GM21737 (cell line): ENCODE data around the gene WNT3A.

ENCODE experiments used
- ATAC-seq: cut with Tn5 transposase; IDR thresholded peaks from one replicate; pipeline ENCODE4 v1.9.1; 2021; ENCODE audit warnings: mild to moderate bottlenecking, moderate library complexity; ENCODE audit not compliant: unreplicated experiment

Gene WNT3A

DNA sequence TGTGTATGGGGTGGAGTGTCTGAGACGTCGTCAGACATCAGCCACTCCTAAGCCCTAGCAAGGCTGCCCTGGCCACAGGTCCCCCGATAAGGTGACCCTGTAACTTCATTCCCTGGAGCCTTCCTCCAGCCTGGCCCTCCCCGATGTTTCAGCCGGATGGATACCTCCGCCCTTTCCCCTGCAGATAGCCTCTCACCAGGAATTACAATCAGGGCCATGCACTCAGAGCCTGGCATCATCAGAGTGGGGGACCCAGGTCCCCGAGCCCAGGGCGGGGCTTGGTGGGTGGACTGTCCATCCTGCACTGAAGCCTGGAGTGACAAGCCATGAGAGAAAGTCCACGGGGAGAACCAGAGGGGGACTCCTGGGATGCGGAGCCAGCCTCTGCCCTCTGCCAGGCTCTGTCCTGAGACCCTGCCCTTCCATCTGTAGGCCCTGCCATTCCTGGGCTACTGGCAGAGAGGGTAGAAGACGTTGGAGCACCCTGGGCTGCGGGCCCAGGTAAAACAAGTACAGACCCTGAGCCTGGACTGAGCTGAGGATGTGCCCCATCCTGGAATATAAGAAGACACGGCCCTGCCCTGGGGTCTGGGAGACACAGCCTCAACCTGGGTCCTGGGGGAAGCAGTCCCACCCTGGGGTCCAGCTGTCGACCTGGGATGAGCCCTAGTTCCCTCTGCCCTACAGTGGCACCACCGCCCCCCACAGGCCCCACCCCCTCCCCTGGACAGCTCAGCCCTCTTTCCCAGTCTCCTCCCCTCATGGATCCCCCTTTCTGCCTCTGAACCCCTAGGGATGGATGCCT, 58.9 kb downstream of the WNT3A start:
- ATAC-seq, result no peak

DNA sequence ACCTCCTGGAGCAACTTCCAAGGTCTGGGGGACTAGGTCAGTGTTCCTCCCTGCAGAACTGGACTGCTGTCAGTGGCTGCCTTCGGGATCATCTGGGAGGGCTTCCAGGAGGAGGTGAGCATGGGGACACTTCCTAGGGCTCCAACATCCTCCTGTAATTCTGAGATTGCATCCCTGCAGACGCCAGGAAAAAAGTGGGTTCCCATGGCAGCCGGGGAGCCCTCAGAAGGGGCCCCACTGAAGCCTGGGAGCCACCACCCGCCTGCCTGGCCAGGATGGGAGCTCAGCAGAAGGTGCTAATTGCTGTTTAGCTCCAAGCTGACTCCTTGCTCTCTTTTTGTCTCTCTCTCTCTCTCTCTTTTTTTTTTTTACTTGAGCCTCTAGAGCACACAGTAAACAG, 59.6 kb downstream of the WNT3A start:
- no peak for ATAC-seq

DNA sequence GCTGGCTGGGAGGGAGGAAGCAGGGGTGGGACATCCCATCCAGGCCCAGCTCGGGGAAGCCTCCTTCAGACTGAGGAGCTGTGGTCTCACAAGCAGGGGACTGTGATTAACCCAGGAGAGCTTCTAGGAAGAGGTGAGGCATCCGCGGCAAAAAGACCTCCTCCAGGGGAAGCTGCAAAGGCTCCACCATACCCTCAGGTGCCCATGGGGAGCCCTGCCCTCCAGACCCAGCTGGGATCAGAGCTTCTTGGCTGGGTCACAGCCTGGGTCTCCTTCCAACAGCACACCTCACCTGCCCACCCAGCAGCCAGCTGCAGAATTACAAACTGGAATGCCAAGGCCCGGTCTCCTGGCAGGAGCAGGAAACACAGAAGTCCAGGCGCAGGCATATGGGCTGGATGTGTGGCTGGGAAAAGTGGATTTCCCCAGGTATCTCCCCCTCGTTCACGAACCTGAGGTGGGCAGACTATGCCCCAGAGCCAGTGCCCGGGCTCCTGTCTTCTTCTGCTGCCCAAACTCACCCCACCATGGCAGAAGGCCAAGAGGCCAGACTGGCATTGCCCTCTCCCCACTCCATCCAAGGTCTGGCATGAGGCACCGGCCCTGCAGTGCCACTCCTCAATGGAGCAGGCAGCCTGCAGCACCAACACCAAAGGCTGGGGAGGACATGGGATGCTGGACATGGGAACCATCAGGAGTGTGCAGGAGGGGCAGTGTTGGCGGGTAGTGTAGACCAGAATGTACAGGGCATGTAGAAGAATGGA, 60.3 kb downstream of the WNT3A start:
- ATAC-seq, result no peak

DNA sequence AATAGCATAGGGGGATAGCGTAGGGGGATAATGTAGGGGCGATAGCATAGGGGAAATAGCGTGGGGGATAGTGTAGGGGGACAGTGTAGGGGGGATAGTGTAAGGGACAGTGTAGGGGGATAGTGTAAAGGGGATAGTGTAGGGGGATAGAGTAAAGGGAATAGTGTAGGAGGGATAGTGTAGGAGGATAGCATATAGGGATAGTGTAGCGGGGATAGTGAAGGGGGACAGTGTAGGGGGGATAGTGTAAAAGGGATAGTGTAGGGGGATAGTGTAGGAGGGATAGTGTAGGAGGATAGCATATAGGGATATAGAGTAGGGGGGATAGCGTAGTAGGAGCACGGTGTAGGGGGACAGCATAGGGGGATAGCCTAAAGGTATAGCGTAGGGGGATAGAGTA, 61.6 kb downstream of the WNT3A start:
- ATAC-seq, result no peak

DNA sequence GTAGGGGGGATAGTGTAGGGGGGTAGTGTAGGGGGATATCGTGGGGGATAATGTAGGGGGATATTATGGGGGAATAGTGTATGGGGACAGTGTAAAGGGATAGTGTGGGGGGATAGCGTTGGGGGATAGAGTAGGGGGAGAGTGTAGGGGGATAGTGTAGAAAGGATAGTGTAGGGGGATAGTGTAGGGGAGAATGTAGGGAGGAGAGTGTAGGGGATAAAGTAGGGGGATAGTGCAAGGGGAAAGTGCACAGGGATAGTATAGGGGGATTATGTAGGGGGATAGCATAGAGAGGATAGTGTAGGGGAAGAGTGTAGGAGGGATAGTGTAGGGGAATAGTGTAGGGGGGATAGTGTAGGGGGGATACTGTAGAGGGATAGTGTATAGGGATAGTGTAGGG, 63.4 kb downstream of the WNT3A start:
- no peak for ATAC-seq

DNA sequence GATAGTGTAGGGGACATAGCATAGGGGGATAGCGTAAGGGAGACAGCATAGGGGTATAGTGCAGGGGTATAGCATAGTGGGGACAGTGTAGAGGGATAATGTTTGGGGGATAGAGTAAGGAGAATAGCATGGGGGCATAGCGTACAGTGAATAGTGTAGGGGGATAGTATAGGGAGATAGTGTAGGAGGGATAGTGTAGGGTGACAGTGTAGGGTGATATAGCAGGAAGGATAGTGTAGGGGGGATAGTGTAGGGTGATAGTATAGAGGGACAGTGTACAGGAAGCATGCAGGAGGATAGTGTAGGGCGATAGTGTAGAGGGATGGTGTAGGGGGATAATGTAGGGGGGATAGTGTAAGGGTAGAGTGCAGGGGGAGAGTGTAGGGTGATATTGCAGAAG, 64.1 kb downstream of the WNT3A start:
- ATAC-seq, result no peak

DNA sequence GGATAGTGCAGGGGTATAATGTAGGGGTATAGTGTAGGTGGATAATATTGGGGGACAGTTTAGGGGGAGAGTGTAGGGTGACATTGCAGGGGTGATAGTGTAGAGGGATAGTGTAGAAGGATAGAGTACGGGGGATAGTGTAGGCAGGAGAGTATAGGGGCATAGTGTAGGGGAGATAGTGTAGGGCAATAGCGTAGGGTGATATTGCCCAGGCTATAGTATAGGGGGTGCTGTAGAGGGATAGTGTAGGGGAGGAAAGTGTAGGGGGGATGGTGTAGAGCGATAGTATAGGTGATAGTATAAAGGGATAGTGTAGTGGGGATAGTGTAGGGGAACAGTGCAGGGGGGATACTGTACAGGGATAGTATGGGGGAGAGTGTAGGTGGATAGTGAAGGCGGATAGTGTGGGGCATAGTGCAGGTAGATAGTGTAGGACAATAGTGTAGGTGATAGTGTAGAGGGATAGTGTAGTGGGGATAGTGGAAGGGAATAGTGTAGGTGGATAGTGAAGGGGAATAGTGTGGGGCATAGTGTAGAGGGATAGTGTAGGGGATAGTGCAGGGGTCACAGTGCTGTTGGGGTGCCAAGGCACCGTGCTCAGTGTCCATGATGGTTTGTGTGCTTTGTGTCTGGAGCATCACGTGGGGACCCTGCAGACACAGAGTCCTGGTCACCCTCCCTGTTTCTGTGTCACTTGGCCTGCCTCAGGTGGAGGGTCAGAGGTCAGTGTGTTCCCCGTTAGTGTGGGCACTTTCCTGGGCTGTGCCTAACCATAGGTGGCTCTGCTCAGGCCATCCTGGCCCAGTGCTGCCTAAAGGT, 65.2 kb downstream of the WNT3A start:
- no peak for ATAC-seq

DNA sequence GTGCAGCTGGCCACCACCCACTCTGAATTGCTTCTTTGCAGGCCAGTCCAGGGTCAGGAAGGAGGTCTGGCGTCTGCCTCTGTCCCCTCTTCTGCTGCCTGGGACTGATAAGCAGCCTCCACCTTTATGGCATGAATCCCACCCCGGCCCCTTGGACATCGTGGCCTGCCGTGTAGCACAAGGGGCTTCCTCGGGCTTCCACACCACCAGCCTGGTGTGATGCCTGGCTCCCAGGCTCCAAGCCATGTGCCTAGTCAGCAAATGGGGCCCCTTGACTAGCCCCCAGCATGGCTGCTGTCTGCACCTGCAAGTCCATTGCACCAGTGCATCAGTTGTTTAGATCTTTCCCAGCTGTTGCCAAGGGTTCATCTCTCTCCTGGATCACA, 65.9 kb downstream of the WNT3A start:
- ATAC-seq, result no peak

DNA sequence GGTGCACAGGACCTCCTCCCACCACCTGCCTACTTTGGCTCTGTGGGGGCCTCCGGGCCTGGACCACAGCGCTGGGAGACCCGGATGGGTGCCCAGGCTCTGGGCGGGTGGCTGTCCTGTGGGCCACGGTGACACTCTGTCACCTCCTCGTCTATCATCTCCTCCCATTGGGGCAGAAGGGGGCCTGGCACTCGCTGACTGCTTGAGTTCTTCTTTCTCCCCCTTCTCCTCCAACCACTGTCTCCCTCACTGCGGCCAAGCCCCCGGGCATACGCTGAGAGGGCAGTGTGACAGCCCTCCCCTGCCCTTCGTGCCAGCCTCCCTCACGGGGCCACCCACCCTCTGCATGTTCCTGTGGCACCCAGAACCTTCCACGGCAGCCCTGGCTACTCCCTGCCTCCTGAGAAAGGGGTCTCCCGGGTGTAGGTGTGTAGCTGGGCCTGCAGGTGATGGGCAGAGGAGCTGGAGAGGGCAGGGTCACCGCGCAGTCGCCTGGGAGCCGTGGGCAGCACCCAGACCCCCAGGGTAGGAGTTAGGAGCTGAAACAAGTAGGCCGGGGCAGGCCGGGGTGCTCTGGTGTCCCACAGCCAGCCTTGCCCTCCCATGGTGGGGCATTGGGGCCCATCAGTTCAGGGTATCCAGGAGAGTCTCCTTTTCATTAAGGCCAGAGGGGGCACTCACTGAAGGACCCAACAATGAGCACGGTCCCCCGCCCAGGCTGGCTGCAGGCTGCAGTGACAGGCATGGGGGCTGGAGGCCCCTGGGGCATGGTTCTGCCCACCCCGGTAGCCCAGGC, 66.5 kb downstream of the WNT3A start:
- ATAC-seq, result no peak

DNA sequence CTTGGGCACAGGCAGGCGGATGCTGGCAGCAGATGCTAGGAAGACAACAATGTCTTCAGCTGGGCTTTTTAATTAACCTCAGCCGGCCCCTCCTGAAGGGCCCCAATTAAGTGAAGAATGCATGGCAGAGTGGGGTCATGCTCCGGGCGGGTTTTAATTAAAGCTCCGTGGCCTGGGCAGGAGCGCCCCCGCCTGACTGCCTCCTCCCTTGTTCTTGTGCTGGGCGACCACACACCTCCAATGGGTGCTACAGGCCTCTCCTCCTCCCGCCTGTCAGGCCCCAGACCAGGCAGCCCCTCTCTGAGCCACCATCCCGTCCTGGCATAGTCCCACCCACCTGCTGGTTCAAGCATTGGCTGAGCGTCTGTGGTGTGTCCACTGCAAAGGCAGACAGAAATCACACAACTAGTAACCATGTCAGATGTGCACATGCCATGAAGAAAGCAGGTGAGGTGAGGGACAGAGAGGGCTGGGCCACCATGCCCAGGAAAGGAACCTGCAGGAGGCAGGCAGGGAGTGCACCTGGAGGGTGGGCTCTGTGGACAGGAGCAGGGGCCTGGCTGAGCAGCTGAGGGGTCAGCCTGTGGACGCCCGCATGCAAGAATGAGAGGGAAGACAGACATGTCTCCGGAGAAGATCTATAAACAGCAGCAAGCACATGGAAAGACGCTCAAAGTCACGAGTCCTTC, 67.2 kb downstream of the WNT3A start:
- no peak for ATAC-seq

DNA sequence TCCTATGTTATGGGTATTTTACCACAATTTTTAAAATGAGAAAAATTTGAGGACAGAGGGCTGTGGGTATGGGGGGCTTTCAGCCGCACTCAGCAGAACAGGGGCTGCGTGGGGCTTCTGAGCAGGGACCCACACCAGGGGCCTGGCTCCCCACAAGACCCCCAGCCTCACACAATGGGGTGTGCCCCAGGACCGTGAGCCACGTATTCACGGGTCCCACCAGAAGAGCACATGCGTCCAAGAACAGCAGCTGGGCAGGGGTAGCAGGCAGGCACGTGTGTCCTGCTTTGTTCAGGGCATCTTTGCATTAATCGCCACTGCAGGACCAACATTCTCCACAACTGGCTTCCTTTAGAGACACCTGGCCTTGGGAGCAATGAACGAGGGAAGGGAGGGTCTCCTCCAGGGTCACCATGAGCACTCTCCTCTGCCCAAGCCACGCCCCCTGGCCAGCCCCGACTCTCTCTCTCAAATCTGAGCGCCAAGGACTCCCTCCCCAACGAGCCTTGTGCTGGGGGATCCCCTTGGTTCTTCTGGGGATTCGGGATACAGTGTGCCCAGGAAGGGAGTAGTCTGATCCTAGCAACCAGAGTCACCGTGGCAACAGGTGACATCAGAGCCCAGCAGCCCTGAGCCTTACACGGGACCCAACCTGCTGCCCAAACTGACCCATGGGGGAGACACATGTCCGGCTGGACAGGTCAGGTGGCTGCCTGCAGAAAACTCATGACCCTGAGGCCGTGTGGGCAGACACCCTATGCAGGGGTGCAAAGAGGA, 68.3 kb downstream of the WNT3A start:
- ATAC-seq, result no peak

DNA sequence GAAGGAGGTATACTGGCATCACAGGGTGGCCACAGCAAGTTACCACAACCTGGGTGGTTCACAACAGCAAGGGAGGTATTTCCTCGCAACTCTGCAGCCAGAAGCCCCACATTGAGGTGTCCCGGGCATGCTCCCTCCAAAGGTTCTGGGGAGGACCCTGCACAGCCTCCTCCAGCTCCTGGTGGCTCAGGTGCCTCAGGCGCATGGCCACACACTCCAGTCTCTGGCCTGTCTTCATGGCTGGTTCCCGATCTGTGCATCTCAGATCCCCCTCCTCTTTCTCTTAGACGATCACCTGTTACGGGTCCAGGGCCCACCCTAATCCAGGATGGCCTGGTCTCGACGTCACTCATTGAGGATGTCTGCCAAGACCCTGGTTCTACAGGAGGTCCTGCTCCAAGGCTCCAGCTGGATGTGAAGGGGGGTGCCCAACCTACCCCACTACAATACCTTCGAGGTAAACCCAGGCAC, 69.0 kb downstream of the WNT3A start:
- no peak for ATAC-seq

DNA sequence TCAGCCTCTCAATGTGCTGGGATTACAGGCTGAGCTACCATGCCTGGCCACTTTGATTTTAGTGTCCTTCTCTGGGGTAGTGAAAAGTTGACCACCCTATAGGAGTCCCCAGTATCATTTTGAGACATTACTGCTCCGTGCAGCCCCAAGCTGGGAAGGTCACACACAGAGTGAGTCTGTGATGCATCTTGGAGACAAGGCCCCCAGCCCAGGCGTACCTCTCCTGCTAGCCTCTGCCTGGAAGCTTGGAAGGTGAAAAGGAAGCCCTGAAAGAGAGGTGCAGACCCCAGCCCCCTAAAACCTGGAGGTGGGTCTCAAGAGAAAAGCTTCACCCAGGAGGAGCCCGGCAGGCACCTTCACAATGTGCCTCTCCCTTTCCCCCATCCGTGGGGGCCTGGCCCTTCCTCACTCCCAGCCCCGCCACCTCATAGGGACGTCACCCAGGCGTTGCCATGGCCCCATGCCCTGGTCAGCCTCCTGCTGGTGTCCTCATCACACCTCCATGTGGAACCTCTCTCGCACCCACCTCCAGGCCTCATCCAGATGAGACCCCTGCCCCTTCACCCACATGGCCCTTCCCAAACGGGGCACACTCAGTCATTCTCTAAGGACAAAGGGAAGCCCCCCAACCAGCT, 70.1 kb downstream of the WNT3A start:
- ATAC-seq, result no peak

DNA sequence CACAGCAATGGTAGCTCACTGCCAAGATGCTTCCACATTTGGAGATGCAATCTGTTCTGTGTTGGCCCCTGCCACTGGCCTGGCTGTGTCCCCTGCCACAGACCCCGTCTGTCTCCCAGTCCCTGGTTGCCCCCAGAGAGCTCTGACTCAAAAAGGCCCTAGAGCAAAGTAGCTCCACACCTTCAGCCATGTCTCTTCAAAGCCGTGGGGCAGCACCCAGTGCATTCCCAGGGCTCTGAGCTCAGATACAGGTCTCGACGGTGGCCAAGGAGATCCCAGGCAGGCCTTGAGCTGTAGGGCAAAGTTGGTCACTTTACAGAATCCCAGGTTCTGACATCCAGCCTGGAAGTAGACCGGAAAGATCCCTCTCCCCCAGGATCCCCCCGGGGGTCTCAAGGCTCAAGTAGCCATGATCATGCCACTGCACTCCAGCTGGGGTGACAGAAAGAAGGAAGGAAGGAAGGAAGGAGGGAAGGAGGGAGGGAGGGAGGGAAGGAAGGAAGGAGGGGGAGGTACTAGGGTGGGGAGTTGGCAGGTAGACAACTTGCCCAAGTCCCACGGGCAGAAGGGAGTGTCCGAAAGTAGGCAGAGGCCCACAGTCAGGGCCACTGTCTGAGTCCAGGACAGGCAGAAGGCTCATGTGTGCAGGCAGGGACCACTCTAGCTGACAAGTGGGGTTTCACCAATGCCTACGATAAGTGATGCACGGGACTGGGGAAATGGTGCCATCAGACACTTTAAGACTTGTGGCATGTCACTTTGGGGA, 71.0 kb downstream of the WNT3A start:
- ATAC-seq, result no peak

DNA sequence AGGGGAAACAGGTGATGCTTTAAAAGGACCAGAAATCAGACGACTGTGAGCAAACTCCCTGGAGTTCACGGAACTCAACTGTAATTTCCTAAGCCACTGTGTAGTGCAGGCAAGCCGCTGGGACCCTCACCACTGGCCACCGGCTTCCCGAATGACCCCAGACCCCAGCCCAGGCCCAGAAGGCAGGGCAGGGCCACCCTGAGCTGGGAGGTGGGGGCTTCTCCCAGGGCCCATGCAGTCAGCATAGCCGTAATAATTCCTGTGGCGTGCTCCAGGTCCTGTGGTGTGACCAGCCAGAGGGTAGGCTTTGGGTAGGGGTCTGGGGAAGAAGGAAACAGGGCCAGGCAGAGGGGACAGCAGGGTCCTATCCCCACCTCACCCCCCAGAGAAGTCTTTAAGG, 72.2 kb downstream of the WNT3A start:
- ATAC-seq, result no peak

DNA sequence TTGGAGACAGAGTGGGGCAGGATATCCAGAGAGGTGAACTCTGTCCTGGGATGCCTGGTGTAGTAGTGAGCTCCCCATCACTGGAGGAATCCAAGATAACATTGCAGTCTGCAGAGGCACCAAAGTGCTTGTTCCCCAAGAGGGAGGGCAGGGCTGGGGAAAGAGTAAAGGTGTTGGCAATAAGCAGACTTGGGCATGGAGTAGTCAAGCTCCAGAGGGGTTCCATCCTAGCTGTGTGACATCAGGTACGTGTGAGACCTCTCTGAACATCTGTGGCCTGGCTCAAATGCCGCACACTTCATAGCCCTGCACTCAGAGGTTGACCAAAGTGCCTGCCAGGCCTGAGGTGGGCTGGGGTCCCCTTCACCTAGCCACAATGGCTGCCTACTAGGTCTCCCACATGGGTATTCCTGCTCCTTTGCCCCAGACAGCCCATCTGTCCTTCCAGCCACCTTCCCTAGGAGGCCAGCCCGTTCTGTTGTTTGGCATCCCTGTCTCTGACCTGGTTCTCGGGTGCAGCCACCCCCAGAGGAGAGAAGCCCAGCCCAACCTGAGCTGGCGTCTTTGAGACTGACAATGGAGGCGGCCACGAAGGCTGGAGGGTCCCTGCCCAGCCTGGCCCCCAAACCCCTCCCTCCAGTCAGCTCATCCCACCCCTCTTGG, 72.9 kb downstream of the WNT3A start:
- no peak for ATAC-seq

DNA sequence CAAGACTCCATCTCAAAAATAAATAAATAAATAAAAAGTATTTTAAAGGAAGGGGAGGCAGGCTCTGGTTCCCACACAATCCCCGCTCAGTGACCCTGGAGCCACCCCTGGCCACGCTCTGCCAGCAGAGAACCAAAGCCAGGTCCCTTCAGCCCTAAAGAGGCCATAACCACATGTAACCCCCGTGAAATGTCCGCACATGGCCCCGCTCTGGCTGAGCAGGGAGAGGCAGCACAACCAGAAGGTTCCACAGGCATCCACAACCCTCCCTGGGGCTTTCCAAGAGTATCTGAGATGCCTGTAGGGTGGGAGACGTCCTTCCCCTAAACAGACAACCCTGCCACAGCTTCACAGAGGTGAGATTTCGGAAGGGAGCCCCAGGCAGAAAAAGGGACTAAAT, 74.3 kb downstream of the WNT3A start:
- no peak for ATAC-seq
